Renal cortex interstitium (tissue), 11 donors: ENCODE measurements around the gene CDX2. TPM values are rescaled to one million over a fixed set of nuclear protein-coding genes. Genes with fewer than 3 reads are reported as not detected.

Experiments
- DNase-seq, 11 donors: peaks; one replicate each; pipeline ENCODE4 v3.0.0-alpha.2; 2013; ENCODE audit warnings: low read depth in 9 of 11, low spot score in 4 of 11; ENCODE audit errors: extremely low read depth in 1 of 11
- polyA plus RNA-seq, 3 donors: library from polyadenylated mRNA; unstranded; fragments of 120-200 nt; gene quantifications; one replicate each; pipeline ENCODE4 v1.2.1, GENCODE V29; 2013; ENCODE audit not compliant: insufficient read length in 3 of 3

CDX2 gene
- polyA plus RNA-seq, 3 donors, result not detected

DNA sequence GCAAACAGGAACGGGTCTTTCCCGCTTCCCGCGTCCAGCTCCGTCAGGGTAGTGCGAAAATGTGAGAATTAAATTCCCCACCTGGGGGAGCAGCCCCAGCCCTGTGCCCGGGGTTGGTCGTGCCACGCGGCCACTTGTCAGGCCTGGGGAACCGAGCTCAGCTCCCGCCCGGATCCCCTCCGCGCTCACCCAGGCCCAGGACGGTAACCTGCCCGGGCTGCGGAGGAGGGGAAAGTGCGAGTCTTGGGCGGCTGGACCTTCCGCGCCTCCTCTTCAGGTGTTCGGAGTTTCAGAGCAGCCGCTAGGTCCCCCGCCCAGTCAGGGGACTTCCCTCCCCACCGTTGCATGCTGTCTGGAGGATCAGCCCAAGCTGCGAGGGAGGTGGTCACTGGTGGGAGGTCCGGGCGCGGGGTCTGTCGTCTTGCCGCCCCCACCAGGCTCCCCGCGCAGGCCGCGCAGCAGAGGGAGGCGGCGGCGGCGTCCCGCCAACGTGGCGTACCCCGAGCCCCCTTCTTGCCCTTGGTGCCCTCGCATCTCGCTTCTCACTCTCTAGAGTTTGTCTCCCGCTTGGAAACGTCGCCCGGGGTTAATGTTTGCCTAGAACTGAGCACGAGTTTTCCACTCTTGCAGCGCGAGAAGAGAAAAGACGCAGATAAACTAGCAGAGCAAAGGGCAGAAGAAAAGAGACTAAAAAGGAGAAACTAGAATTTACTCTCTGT lies 11.3 kb upstream of the CDX2 start:
- no peak for DNase-seq

DNA sequence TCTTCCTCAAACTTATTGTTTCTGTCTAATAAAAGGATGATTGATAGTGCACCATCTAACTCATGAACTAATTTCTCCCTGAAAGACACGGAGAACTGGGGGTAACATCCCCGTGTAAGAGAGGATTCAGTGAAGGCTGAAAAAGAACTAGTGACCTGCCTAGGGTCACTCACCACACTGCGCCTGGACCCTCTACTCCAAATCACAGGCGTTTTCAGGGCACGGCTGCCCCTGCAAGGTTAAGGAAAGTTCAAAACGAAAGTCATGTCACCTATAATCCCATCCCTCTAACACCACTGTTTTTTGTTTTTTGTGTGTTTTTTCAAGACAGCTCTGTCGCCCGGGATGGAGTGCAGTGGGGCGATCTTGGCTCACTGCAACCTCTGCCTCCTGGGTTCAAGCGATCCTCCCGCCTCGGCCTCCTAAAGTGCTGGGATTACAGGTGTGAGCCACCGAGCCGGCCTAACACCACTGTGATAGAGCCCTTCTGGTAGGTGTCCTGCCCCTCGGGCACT lies 10.7 kb upstream of the CDX2 start:
- no peak for DNase-seq

DNA sequence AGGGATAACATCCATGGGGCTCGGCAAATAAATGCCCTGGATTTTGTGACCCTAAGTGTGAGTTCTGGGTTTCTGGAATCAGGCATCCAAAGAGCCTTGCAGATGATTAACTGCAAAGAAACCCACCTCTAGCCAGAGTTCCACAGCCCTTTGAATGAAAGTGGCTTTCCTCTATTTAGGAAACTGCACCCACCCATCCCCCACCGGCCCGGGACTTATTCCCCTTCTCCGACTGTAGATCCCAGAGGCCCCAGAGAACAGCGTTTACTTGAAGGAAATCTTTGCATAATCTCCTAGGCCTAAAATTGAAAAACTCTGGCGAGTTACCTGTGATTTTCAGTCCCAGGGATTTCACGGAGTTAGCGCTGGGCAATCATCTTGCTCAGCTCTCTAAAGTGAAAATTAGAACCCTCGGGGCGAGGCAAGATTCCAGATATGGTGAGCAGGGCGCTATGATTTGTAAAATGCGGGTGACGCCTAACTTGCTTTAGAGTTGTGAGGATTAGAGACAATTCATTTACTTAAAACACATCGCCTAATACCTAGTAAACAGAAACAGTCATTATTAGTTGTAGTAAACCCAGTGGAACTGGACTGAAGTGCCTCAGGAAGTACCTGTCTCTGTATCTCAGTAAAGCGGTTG lies 10.0 kb upstream of the CDX2 start:
- no peak for DNase-seq

DNA sequence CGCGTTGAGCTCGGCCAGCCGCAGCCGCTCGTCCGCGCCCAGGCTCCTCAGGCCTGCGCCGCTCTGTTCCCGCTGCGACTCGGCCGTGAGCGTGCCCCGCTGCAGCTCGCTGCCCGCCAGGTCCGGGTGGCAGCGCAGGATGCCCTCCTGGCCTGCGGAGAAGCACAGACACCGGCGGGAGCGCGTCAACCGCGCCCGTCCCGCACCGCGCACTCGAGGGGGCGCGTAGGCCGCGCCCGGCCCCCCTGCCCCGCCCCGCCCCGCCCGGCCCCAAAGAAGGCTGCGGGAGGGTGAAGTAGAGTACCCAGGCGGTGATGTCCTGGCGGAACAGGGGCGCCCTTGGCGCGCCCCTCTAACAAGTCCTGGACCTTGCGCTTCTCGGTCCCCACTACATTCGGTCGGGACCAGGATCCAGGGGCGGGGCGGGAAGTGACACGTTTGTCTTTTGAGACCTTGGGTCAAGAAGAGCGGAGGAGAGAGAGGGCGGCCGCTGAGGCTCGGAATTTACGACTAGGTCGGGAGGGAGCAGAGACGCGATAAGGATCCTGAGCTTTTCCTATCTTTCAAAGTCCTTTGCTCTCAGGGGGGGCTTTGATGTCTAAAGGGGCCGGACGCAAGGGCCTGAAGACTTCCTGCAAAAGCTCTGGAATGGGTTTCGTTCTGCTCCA lies 9.3 kb upstream of the CDX2 start:
- no peak for DNase-seq

DNA sequence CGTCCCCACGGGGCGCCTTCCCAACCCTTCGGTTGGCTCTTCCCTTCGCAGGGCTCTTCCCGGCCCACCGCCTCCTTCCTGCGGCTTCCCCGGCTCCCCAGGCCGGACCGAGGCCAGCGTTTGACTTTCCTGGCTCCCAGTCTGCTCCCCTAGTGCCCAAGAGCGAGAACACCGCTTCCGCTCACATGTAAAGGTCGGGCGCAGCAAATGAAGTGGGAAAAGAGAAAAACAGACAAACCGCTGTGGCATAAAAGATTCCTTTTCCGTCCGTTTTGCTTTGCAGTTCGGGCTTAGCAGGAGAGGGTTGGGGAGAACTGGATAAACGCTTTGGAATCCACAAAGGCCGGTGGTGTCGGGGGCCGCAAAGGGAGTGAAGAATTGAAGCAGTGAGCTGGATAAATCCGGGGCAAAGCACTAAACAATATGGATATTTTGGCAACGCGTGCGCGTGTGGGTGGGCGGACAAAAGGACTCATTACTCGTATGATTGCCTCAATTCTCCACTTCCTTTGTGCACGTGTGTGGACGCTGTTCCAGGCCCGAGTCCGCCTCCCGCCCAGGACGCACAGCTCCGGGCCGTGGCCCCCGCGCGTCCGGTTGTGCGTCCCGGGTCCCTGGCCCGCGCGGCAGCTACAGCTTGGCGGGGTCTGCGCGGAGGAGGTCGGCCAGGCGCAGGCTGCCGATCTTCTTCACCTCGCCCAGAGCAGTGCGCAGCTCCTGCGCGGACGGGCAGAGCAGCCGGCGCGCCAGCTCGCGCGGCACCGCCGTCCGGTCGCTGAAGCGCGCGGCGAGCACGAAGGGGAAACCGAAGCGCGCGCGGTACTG lies 8.6 kb upstream of the CDX2 start:
- DNase-seq, result no peak

DNA sequence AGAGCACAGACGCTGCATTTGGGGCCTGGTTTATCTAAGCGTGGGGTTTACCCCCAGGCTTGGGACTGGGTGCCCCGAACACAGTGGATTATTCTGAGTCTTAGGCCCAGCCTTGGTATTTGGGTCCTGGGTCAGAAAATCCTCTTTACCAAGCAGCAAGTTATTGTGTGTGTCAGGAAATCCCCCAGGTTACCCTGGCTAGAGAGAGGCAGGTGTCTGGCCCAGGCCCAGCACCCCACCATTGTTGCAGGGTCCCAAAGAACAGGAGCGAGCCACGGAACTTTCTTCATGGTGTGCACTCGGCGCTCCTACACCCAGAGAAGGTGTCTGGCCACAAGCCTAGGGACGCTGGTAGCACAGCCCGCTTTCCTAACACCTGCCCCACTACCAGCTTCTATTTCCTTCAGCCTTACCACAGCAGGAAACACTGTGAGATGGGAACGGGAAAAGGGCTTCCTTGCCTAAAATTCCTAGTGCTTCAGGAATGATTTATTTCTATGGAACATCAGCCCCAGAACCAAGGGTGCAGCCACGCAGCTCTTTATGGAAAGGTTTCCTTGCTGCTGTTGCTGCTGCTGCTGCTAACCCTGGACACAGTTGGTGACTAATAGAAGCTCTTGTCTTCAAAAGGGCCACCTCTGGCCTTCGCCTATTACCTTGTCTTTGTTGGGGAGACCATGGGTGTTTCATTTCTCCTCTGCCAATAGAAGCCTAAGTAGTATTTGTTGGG lies 7.4 kb upstream of the CDX2 start:
- DNase-seq, result no peak

DNA sequence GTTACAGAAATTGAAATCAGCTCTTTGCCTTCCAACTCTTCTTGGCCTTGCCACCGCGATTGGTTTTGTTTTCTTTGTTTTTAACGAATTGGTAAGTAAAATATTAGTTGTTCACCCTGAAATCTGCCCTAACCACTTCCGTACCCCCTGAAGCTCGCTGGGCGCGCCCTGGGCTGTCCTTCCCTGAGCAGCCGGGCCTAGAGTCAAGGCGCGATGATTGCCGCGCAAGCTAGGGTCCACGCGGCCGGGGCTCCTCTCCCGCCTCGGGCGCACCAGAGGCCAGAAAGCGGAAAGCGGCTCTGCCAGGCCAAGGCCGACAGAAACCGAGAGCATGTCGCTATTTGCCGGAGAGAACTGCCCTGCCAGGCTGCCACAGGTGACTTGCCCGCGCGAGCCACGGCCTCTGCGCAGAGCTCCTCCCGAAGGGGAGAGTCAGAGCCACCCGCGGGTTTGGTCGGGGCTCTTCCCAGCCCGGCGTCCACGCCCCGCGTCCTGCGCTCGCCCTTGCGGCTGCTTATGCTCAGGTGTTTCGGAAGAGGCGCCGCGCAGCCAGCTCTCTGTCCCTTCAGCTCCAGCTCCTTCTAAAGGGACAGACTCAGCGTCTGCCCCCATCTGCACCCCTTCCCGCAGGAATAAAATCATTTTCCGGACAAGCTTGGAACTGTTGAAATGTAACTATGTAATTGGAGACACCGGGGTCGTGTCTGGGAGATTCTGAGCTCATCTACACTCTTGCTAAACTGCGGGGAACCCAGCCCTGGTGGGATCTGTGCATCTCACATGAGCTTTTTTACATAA lies 6.6 kb upstream of the CDX2 start:
- DNase-seq, result no peak

DNA sequence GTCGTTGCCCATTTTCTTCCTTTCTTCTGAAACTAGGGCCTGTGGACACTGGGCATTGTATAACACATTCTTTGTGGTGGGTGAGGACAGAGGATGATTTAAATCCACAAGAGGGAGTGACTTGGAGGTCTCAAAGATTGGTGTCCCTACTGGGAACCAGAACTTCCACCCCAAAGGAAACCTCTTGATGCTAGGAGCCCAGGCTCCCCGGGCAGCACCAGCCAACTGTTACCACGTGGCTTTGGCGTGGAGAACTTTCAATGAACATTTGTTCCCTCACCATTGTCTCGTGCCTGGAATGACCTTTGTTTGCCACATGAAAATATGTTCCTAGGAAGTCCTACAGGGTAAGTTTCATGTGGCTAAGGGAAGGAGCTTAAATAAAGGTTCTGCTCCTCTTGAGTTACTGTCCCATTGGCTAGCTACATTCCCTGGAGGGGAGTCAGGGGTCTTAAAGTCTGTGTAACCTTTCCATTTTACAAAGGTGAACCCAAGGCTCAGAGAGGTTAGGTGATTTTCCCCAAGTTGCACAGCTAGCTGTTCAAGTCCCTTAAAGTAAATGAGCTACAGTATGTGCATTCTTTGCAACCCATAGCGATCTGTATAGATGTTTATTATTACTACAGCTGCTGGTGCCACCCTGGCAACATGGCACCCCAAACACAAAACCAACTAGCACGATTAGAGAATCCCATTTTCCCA lies 5.0 kb upstream of the CDX2 start:
- DNase-seq, result no peak

DNA sequence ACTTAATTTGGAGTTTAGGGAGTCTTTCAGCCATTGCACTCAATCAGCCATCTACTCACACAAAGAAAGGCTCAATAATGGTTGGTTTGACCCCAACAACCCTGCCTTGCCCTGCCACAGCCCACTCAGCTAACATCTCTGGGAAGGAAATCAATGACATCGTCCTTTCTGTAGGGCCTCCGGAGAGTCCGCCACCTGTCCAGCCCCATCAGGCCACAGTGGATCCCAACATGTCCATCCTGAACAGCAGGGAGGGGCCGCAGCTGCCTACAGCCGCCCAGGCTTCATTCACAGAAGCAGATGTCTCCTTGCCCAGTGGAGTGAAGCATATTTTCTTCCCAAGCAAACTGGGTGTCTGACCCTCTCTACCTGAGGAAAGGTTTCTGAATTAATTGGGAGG lies 4.2 kb upstream of the CDX2 start:
- DNase-seq, result no peak

DNA sequence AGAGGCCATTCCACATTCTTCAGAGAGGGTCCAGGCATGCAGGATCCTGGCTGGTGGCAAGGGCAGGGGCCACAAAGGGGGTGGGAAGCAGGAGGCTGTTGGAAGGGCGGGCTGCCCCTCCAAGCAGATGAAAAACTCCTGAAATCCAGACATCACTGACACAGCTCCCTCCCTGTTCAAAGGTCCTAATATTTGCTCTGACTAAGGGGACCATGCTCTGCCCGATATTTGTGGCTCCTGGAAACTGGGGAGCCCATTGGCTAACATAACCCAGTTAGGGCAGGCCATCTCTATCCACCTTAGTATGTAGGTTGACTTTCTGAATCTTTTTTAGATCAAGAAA lies 3.3 kb upstream of the CDX2 start:
- DNase-seq, result no peak

DNA sequence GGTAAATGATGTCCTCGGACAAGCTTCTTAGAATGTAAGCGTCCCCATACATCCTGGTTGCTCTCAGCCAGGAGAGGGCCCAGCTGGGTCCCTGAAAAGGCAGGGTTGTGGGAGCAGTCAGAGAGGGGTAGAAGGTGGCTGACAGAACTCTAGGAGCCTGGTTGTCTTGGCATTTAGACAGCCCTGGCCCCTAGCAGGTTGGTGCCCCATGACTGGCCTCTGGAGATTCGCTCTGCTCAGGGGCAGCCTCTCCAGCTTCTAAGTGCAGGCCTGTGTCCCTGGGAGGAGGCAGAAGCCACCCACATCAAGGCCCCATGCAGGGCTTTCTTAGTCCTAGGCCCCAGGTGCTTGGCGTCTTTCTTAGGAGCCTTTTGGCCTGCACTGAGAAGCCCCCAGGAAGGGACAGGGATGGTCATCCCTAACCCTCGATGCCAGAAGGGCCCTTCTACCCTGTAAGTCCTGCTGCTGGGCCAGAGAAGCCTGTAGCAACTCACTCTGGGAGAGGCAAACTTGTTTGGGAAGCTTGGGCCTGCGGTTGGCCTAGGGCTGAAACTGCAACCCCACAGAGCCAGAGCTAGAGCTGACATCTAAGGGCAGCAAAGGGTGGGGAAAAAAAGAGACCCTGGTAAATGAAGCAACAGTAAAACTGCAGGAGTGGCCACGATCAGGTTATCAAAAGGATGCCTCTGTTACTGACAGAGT lies 2.8 kb upstream of the CDX2 start:
- no peak for DNase-seq

DNA sequence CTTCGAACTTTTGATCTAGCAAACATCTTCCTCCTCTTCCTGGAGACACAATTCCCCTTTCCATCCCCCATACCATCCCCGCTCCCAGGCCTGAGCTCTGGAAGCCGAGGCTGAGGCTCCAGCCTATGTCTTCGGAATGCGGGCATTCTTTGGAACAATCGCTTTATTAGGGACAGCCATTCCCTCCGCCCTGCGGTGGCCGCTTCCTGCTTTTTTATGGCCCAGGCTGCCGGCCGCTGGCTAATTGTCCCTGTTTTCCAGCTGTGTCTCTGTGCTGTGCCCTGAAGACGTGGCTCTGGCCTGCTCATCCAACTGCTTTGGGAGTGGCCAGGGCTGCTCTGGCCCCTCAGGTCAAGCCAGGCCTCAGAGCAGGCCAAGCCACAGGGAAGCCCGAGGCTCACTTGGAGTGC lies 2.1 kb upstream of the CDX2 start:
- DNase-seq, result no peak

DNA sequence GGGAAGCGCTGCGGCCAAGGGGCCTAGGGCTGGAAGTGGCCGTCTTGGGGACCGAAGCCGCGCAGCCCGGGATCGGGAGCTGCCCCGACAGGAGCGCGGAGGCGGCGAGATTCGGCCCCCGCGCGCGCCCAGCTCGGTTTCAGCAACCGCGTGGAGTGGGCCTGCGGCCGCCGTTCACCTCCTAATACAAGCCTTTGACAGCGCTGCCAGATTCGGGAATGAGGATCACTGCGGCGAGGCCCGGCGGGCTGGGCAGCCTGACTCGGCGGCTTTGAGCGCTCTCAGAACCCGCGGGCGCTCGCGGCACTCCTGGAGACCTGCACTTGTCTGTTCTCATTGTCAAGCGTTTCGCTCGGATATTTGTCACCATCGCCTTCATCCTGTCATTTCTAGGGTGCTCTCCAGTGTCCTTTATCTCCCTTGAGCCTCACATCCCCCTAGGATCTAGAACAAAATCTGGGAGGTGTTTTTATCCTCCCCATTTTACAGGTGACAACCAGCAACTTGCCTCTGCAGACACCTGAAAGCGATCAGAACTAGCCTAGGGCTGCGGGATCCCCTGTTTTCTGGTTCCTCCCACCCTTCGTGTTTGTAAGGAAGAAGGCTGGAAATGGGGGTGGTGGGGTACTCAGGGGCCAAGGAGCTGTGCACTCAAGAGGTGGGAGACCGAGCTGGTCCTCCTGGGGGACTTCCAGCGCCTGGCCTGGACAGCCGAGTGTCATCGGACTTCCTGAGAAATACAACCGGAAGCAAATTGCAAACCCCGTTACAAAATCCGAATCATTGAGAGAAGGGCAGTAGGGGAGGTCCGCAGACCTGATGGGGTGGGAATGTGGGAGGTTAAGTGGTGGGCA lies 1.5 kb upstream of the CDX2 start:
- no peak for DNase-seq

DNA sequence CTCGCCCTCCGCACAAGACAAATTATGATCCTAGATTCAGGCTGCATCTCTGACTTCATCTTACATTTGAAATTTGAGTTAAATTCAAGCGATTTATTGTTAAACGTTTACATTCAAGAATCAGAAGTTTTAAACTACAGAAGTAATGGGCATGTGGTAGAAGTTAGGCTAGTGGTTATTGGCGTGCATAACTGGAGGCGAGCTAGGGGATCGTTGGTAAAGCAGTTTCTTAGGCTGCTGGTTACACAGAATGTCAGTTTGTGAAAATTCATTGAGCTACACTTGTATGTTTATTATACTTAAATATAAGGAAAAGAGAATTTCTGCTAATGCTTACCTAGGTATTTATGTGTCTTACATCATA lies 733 bp upstream of the CDX2 start:
- DNase-seq, result no peak

DNA sequence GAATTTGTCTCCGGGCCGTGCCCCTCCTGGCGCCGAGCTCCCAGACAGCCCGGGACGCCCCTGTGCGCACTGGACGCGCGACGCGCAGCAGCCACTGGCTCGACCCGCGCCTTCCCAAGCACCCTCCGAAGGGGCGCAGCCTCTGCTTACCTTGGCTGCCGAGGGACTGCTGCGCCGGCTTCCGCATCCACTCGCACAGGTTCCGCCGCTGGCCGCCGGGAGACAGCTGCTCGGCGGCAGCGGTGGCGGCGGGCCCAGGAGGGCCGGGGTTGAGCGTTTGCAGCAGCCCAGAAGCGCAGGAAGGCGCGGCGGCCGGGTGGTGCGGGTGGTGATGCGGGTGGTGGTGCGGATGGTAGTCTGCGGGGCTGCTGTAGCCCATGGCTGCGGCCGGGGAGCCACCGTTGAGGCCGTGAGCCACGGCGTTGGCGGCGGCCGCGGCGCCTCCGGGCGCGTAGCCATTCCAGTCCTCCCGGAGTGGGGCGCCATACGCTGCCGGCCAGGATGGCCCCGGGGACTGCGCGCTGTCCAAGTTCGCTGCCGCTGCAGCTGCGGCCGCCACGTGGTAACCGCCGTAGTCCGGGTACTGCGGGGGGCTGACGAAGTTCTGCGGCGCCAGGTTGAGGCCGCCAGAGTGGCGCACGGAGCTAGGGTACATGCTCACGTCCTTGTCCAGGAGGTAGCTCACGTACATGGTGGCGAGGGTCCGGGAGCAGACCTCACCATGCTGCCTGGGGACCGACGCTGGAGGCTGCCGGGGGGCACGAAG lies 616 bp downstream of the CDX2 start:
- no peak for DNase-seq
